Ishikawa (cell line): ENCODE results near the gene C1orf115.

Experiments used
- TCF12 ChIP-seq: IDR thresholded peaks from 2 replicates; pipeline ENCODE4 v1.6.1; 2012; ENCODE audit warnings: low read depth
- TF ChIP-seq, protein P1 (sequence below): IDR thresholded peaks from 2 replicates; pipeline ENCODE4 v1.6.1; 2012

DNA sequence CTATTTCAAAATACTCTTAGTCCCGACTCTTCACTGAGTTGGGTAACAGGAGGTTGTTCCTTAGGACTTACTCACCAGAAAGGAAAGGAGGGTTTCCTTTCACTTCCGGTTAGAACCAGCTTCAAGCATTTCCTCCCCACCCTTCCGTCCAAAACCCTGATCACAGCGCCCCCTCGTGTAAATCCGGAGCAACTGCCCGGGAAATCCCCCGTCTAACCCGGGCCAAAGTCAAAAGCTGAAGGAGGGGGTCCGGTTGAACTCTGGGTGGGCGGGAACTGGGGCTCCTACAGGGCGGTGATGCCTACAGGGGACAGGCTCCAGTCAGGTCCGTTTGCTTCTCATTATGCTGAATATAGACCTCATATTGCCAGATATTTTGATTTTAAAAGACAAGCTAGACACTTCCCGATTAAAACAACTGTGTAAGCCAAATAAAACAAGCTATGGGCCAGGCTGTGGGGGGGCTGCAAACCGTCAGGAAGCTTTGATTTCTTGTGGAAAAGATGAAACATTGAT lies 43.0 kb downstream of the C1orf115 start:
- TF ChIP-seq TCF12: no peak
- TF ChIP-seq, protein P1, sequence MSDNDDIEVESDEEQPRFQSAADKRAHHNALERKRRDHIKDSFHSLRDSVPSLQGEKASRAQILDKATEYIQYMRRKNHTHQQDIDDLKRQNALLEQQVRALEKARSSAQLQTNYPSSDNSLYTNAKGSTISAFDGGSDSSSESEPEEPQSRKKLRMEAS: no peak
